HG02588 (cell line): ENCODE results near the gene SLC25A22.

Source experiments
- ATAC-seq: cut with Tn5 transposase; IDR thresholded peaks from one replicate; pipeline ENCODE4 v1.9.1; 2021; ENCODE audit warnings: mild to moderate bottlenecking, moderate library complexity; ENCODE audit not compliant: unreplicated experiment

The SLC25A22 gene

GRCh38 chr11:804599-804964, 6.5 kb upstream of the SLC25A22 start:
- ATAC-seq, result no peak

GRCh38 chr11:803770-804598, 5.9 kb upstream of the SLC25A22 start:
- ATAC-seq, result no peak

GRCh38 chr11:803467-803742, 5.3 kb upstream of the SLC25A22 start:
- no peak for ATAC-seq

- ATAC-seq, result no peak
Measured at GRCh38 chr11:802693-803466, 4.8 kb upstream of the SLC25A22 start.

- no peak for ATAC-seq
Measured at GRCh38 chr11:802018-802617, 4.0 kb upstream of the SLC25A22 start.

GRCh38 chr11:801097-801780, 3.2 kb upstream of the SLC25A22 start:
- ATAC-seq, result no peak

GRCh38 chr11:800473-800872, 2.4 kb upstream of the SLC25A22 start:
- no peak for ATAC-seq

- ATAC-seq, result no peak
Measured at GRCh38 chr11:799641-800316, 1.7 kb upstream of the SLC25A22 start.

- peak; percentile 37 for ATAC-seq
Measured at GRCh38 chr11:797296-798092, 587 bp downstream of the SLC25A22 start.

- ATAC-seq, result no peak
Measured at GRCh38 chr11:796565-797295, 1.4 kb downstream of the SLC25A22 start.

- no peak for ATAC-seq
Measured at GRCh38 chr11:795634-796564, 2.2 kb downstream of the SLC25A22 start.

- ATAC-seq, result no peak
Measured at GRCh38 chr11:794766-795633, 3.1 kb downstream of the SLC25A22 start.

GRCh38 chr11:794013-794765, 3.9 kb downstream of the SLC25A22 start:
- no peak for ATAC-seq

- no peak for ATAC-seq
Measured at GRCh38 chr11:793556-793955, 4.5 kb downstream of the SLC25A22 start.

GRCh38 chr11:792873-793272, 5.2 kb downstream of the SLC25A22 start:
- no peak for ATAC-seq

GRCh38 chr11:792535-792821, 5.6 kb downstream of the SLC25A22 start:
- no peak for ATAC-seq
